GM12878 (cell line): ENCODE results near the gene PPDPF.

Source experiments
- CHD2 ChIP-seq: IDR thresholded peaks from 2 replicates; pipeline ENCODE4 v1.6.1; 2011; ENCODE audit warnings: low read depth, low read length, improper control_type of control experiment, borderline replicate concordance
- EZH2 ChIP-seq: IDR thresholded peaks from 2 replicates; pipeline ENCODE4 v1.6.1; 2012; ENCODE audit warnings: low read depth, mild to moderate bottlenecking, control low read depth, inconsistent platforms, low read length, borderline replicate concordance; ENCODE audit not compliant: control insufficient read depth
- POLR2A ChIP-seq: IDR thresholded peaks from 2 replicates; pipeline ENCODE4 v1.6.1; 2011; ENCODE audit warnings: low read depth, mild to moderate bottlenecking, low read length
- RBBP5 ChIP-seq: fragments of 200-600 bp; sonication (generic); conservative IDR thresholded peaks from 2 replicates; pipeline ENCODE4 v1.6.1; 2016
- SP1 ChIP-seq: IDR thresholded peaks from one replicate; pipeline ENCODE4 v1.6.1; 2011; ENCODE audit warnings: low read depth, low read length
- YY1 ChIP-seq: IDR thresholded peaks from 2 replicates; pipeline ENCODE4 v1.6.1; 2011; ENCODE audit warnings: low read depth, mild to moderate bottlenecking, low read length
- ZNF622 ChIP-seq: fragments of 450-650 bp; IDR thresholded peaks from 2 replicates; pipeline ENCODE4 v1.6.1; 2017; ENCODE audit warnings: mild to moderate bottlenecking, inconsistent platforms

GRCh38 chr20:63533871-63534393 lies 13.4 kb downstream of the PPDPF start:
- TF ChIP-seq ZNF622, result no peak
- TF ChIP-seq EZH2, result no peak
- no peak for TF ChIP-seq CHD2
- no peak for TF ChIP-seq YY1
- no peak for TF ChIP-seq RBBP5
- no peak for TF ChIP-seq SP1
- no peak for TF ChIP-seq POLR2A
